ENCODE results near the gene GNG2.

The GNG2 gene

DNA sequence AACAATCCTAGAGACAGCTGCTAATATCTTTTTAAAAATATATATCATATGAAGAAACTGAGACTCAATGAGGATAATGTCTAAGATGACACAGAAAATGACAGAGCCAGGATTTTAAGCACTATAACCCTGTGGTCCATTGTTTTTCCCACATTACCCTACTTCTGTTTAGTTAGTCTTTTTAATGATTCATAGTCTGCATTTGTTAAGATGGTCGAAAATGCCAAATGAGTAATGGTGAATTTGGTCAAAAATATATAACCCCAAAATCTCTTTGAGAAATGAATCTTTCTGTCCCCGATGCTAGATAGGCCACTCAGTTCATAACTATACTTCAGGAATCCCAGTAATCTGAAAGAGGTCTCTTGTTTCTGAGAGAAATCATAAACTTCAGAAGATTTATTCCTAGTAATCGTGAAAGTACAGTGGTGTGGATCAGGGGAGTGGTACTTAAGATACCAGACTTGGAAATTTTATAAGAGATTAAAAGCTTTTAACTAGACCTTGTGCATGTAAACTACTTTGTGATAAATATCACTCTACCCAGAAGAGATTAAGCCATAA, 139.7 kb downstream of the GNG2 start:
- DNase-seq = no peak

DNA sequence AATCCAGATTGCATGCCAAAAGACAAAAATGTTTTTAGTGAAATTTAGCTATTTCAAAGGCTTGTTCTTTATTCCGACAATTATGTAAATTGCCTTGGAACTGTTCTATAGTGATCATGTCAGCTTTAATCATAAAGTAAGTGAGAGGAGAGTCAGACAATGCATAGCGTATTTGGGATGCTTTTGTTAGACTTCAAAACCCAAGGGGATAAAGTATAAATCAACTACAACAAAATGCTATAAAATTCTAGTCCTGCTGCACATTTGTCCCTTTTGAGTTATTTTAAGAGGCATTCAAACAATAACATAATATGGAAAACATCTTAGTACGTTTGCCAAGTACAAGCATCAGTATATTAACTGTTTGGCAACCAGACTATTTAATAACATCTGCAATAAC, 140.3 kb downstream of the GNG2 start:
- no peak for DNase-seq

DNA sequence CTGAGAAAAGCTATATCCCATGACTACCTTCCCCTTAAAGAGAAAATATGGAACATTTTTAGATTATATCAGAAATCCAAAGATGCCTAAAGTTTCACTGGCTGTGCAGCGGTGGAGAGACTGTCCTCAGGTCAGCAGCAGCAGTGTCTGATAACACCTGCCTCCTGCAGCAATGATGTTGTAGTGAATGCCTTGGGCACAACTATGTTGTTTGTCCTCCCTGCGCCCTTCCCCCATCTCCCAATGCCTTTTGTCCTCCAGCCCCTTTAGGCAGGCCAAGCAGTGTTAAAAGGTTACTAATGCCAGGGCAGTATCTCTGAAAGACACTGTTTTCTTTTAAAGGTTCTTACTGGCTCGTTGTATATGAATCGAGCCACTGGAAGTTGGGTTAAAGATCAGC, 142.1 kb downstream of the GNG2 start:
- no peak for DNase-seq

DNA sequence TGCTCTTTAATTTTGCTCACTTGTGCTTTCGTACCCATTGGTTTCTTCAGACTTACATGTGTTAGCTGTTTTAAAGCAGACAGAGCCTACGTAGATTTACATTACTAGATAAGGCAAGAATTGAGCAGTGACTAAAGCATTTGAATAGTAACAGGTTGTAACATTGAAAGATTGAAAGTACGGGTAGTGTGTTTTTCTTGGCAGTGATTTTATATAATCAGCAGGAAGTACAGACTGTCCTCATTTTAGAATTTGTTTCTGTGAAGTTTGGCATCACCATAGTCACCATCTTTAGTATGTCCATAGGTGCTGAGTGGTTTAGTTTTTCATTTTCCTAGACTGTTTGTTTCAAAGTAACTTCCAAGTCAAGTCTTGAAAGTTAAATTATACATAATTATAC, 142.9 kb downstream of the GNG2 start:
- DNase-seq = no peak

DNA sequence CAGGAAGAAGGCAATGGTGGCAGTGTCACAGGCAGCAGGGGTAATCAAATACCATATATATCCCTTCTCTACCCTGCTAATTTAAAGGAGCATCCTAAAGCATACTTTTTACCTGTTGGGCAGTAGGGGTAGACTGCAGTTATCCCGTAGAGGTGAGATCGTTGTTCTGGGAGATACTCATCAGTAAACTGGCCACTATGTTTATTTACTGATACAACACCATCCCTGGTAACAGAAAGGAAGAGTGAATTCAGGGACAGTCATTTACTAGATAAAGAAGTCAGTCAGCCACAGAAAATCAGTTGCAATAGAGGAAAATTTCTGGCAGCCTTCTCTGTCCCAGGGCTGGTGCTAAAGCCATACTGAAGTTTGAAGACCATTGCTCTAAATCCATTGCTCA, 145.2 kb downstream of the GNG2 start:
- no peak for DNase-seq

GRCh38 chr14:52006361-52006760, 145.9 kb downstream of the GNG2 start:
- no peak for DNase-seq

DNA sequence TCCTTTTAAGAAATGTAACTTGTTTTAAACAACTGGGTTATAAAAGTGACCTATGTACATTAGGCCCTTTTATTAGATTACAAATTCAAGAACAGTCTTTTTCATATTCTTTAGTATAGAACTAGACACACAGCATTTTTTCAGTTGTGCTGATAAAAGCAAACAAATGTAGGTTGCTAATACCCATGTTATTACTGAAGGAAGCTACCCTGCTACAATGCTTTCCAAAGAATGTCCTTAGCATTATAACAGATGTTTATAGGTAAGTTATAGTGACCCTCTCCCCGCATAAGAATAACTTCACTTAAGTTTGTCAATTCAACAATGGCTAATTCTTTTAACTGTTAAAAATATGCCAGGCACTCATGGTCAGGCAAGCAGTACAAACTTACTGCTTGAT, 146.8 kb downstream of the GNG2 start:
- no peak for DNase-seq

- DNase-seq = no peak
Observed at GRCh38 chr14:52007637-52008036, 147.2 kb downstream of the GNG2 start.

DNA sequence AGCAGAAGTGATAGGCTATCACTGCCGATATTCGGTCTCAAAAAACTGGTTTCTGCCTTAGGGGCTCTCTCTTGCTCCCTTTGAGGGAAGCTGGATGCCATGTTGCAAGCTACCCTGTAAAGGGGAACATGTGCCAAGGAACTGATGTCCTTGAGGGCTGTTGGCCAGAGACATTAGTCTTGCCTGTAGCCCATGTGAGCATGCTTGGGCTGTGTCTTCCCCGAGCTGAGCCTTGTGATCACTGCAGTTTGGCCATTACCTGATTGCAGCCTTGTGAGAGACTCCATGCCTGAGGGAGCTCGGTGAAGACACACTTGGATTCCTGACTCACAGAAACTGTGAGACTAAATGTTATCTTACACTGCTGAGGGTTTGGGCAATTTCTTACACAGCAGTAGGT, 147.7 kb downstream of the GNG2 start:
- no peak for DNase-seq

GRCh38 chr14:52010173-52010693, 149.8 kb downstream of the GNG2 start:
- DNase-seq = no peak

GRCh38 chr14:52011523-52011922, 151.1 kb downstream of the GNG2 start:
- no peak for DNase-seq

- no peak for DNase-seq
Observed at GRCh38 chr14:52012635-52013034, 152.2 kb downstream of the GNG2 start.

DNA sequence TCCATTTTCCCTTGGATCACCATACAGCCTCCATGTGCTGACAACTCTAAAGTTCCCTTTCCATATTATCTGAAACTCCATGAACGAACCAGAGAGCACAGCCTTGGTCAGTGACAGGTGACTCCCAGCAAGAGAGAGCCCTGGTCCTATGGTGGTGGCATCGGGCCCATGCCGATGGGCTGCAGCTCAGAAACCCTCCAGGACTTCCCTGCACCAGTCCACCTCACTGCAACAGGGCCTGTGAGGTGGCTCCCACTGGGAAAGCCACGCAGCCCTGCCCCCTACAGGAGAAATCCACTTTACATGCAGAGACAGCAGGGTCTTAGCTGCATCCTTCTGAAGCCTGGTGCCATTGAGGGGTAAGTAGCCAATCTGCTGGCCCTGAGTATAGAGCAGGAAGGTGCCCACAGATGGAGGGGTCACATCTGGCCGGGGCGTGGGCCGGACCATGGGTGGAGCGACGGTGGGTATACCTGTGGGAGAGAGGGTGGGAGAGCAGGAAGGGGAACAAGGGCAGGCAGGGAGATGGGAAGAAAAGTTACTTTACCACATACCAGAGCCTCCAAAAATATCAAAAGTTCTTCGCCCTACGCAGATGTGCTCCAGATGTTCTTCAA, 153.7 kb downstream of the GNG2 start:
- no peak for DNase-seq

DNA sequence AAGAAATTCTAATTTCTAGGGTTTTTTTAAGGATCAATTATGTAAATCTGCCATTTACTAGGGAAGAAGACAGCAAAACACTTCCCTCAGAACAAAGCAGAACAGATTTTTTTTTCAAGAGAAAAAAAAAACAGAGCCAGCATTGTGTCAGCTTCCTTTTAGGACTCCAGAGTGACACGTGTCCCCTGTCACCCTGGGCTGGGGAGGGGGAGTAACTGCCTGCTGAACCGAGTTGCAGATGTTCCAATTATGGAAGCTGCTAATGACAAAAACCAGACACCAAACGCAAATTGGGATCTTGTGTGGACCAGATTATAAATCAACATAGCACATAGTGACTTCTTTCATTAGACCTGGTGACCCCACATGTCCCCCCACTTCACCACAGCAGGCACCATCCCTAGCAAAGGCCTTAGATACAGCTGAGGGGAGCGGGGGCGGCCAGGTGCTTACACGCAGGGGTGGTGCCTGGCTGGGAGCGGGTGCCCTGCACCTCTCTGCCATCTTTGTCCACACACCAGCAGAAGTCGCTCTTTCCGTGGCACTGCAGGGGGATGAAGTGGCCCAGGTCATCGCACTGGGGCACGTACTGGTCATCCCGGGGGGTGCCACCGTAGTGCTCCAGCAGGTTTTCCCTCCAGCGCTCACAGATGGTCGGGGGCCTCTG, 154.3 kb downstream of the GNG2 start:
- no peak for DNase-seq

GRCh38 chr14:52015411-52016030, 155.1 kb downstream of the GNG2 start:
- no peak for DNase-seq

- no peak for DNase-seq
Observed at GRCh38 chr14:52018252-52018651, 157.8 kb downstream of the GNG2 start.

GRCh38 chr14:52018970-52019369, 158.6 kb downstream of the GNG2 start:
- DNase-seq = no peak

Measured in right forelimb (tissue), 1 donor.